ENCODE measurements around the gene MRTFA.

The MRTFA gene

DNA sequence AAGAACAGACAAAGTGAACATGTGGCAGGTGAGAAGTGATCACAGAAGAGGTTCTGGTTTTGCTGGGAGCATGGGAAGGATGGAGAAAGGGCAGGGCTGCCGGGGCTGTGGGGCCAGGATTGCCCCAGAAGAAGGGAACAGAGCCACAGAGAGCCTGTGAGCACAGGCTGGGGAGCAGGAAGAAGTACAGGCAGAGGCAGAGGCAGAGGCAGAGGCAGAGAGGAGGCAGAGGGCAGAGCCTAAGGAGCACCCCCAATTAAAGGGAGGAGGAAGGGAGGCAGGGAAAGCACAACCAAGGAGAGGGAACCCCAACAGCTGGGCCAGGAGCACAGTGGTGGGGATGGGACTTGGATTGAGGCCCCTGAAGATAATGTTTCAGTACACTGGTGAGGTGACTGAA, 214.6 kb downstream of the MRTFA start:
- DNase-seq, result no peak

- no peak for DNase-seq
These were observed 215.5 kb downstream of the MRTFA start for GRCh38 chr22:40421082-40421350.

GRCh38 chr22:40420341-40421081, 216.0 kb downstream of the MRTFA start:
- DNase-seq, result no peak

DNA sequence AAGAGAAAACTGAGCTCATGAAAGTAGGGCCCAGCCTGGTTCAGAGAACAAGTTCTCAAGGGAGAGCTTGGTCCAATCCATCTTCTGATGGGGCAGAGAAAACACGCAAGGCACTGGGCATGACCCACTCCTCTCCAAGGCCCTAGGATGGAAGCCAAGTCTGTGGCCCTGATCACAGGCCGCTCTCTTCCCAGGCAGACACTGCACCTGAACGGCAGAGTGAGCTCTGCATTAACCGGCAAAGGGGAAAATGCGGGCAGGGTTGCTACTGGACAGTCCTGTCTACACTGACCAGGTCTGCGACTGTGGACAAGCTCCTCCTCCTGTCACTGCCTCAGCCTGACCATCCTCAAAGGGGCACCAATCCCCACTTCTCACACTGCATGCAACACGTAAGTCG, 216.8 kb downstream of the MRTFA start:
- DNase-seq, result no peak

GRCh38 chr22:40418366-40419201, 217.9 kb downstream of the MRTFA start:
- no peak for DNase-seq

DNA sequence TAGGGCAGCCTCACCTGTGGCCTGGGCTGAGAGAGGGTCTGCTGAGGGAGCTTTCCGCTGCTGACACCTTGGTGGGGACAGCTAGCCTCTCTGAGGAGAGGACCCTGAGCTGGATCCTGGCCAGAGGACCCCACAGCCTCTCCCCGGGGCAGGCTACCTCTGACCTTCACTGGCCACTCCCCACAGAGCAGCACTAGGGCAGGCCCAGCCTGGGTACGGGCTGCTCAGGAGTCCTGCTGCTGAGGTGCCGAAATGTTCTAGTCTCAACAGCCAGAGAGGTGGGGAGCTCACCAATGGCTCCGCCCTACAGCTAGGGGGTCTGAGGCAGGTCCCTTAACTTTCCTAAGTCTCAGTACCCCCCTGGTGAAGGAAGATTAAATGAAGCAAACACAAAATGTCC, 218.6 kb downstream of the MRTFA start:
- no peak for DNase-seq

DNA sequence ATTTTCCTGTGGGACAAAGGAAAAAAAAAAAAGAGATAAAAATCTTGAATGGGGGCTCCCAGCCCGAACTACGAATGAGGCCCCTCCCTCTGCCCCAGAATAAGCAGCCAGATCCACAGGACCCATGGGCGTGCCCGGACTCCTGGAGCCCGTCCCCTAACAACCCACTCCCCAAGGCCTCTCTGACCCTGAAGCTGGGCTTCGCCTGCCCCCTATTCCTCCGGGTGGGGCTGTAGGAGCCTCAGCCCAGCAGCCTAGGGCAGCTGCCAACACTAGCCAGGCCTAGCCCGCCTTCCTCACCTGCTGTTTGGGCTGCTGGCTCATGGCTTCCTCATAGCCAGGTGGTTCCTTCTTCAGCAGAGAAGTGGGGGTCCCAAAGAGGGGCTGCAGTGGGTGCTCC, 219.5 kb downstream of the MRTFA start:
- no peak for DNase-seq

DNA sequence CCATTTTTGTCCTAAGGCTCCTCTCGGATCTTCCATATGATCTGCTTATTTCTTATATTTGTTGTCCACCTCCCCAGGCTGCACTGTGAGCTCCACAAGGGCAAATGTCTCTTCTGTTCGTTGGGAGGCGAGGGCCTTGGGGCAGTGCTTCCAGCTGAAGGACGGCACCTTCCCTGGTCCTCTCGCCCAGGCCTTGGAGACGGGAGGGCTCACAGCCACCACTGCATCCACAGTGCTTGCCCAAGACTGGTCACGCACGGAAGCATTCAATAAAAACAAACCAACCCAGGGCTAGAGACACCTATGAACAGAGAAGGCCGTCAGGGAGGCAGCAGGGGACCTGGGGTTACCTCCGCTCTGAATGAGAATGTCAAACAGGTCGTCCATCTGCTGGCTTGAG, 219.9 kb downstream of the MRTFA start:
- DNase-seq, result no peak

DNA sequence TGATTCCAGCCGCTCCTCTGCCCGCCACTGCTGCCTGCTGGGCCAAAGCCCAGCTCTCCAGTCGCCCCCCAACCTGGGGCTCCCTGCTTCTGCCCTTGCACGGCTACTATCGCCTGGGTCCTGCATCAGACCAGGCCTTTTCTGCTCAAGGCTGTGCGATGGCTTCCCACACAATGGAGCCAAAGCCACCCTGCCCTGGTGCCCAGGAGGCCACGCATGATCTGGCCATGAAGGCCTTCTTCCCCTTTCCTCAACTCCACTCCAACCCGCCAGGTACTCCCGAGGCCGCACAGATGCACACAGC, 220.3 kb downstream of the MRTFA start:
- DNase-seq, result no peak

- DNase-seq, result no peak
These were observed 220.8 kb downstream of the MRTFA start for GRCh38 chr22:40415531-40416266.

- DNase-seq, result no peak
These were observed 221.5 kb downstream of the MRTFA start for GRCh38 chr22:40414838-40415505.

- DNase-seq, result no peak
These were observed 222.2 kb downstream of the MRTFA start for GRCh38 chr22:40414311-40414710.

DNA sequence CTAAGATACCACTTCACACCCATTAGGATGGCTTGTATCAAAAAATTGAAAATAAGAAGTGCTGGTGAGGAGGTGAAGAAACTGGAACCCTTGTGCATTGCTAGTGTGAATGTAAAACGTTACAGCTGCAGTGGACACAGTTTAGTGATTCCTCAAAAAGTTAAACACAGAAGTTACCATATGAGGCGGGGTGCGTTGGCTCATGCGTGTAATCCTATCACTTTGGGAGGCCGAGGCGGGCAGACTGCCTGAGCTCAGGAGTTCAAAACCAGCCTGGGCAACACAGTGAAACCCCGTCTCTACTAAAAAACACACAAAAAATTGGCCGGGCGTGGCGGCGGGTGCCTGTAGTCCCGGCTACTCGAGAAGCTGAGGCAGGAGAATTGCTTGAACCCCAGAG, 222.6 kb downstream of the MRTFA start:
- DNase-seq, result no peak

- no peak for DNase-seq
These were observed 224.1 kb downstream of the MRTFA start for GRCh38 chr22:40412441-40412840.

GRCh38 chr22:40411506-40411861, 225.0 kb downstream of the MRTFA start:
- DNase-seq, result no peak

GRCh38 chr22:40410731-40411505, 225.6 kb downstream of the MRTFA start:
- DNase-seq, result no peak

DNA sequence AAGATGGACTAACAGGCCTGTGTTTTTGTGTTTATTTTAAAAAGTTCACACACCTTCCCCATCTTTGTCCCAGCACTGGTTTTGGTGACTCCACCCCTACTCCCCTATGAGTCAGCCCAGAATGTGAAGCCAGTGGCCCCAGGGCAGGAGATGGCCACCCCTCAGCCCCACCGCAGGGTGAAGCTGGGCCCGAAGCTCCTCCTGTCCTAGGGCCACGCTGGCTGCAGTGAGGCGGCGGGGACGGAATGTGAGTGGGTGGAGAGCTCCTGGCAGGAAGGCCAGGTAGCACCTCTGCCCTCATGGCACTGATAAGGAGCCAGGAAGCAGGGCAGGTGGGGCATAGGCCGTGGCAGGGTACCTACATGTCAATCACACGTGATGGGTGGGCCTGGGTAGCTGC, 226.2 kb downstream of the MRTFA start:
- DNase-seq, result no peak

DNA sequence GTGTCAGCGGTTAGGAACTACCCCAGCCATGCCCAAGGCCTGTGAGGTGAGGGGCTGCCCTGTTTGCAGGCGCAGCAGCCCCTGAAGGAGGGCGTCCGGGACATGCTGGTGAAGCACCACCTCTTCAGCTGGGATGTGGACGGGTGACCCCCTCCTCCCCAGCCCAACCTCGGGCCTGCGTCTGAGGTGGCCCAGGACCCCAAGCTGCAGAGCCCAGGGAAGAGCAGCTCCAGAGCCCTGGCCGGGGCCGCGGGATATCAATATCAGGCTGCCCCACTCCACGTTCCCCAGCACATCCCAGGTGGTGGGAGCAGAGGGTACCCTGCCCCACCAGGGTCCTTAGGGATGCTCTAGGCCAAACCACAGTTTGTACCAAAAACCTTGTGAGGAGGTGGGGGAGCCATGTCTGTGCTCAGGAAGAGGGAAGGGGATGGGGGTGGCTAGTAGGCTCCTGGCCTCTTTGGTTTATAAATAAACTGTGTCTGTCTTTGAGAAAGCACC, 226.9 kb downstream of the MRTFA start:
- DNase-seq, result no peak

GRCh38 chr22:40408718-40409612, 227.6 kb downstream of the MRTFA start:
- no peak for DNase-seq

- DNase-seq, result no peak
These were observed 228.4 kb downstream of the MRTFA start for GRCh38 chr22:40407831-40408717.

All from stimulated activated CD4-positive, alpha-beta T cell treated with anti-CD3 and anti-CD28 coated beads, Interleukin-15, amount 100 ng/mL, for 24 hours (primary cell).